Astrocyte of the hippocampus (primary cell): ENCODE results near the gene ACKR3.

Experiments used
- DNase-seq: peaks from one replicate; pipeline ENCODE4 v3.0.0; 2011; ENCODE audit warnings: low read depth, low spot score

The ACKR3 gene

DNA sequence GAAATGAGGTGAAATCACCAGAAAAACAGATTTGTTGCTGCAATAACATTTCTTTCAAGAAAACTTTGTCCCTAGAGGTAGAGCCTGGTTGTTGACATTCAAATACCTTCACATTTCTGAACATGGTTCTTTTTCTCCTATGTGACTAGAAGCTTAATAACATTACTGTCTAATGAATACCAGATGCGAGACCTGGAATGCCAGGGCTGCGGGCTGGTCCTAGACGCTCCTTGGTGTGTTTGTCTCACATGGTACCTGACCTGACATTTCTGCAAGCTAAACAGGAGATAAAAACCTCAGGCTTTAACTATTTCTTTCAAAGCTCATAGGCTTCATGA, 38.5 kb downstream of the ACKR3 start:
- no peak for DNase-seq

DNA sequence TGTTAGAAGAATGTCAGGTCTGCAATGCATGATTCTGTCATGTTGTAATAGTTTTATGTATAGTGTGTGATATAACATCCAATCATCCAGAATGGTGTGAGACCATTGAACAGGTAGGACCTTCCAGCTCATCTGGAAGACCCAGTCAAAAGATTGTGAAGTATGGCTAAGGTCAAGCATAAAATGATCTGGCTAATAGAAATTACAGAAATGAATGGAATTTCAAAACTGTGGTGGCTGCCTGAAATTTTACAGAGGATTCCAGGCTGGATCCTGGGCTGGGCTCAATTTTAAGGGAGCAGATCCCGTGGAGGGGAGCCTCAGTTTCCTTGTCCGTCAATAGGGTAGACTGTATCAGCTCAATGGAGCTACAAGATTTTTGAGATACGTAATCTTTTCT, 39.1 kb downstream of the ACKR3 start:
- DNase-seq = no peak

DNA sequence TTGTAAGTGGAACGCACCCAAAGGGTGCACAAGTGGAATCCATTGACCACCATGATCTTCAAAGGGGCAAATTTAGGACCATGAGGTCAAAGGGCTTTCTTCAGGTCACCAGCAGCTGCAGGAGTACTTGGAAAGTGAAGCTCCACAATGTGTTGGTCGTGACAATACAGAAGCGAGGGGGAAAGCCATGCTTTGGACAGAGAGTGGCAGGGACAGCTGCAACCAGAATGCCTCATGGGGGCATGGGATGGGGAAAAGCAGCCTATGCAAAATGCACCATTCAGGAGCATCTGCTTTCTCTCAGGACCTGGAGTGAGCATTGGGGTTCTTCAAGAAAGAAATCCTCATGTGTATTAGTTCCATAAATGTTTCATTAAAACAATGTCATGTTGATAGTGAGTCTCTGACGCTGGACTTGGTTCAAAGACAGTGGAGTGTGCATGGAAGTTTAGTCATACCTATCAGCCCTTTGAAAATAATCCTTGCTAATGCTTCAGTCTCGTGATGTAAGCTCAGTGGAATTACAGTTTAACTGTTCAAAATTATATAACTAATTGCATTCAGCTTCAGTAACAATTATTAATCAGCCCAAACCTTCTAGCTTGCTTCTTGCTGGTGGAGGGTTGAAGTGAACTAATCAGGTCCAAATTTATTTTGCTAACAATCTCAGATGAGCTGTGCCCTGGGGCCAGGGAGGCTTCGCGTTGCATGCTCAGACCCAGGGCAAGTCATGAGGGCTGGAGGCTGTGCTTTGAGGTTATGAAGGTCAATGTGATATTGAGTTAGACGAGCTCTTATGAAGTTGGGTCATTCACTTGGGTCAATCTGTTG, 41.6 kb downstream of the ACKR3 start:
- DNase-seq = no peak

DNA sequence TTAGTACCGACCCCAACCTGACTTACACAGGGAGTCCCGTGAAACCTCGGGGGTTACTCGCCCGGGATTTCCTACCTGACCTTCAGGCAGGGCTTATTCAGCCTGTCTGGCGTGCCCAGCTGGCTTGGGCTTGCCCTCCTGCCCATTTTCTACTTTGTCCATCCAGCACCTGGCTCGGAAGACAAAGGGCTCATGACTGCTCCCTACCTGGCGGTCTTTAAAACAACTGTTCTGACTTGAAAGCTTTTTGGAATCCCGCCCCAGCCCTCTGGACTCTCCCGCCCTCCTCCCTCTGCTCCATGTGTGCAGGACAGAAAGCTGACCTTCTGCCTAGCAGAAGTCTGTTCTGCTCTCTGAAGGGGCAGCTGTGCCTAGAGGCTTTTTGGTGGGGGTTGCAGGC, 43.1 kb downstream of the ACKR3 start:
- DNase-seq = no peak

DNA sequence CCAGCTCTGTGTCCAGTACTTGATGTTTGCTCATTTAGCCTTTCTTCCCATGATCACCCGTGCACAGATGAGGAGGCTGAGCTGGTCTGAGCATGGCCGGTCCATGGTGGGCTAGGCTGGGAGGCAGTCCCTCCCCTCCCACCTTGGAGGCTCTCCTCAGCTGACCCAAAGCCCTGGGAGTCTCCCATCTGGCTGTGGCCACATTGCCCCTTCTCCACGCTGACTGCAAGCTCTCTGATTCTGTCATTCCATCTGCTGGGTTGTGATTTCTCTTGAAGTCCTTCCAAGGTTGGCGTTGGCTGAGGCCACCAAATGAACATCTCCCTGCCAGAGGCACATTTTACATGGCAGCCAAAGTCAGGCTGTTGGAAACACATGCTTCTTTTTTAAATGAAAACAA, 44.0 kb downstream of the ACKR3 start:
- no peak for DNase-seq

DNA sequence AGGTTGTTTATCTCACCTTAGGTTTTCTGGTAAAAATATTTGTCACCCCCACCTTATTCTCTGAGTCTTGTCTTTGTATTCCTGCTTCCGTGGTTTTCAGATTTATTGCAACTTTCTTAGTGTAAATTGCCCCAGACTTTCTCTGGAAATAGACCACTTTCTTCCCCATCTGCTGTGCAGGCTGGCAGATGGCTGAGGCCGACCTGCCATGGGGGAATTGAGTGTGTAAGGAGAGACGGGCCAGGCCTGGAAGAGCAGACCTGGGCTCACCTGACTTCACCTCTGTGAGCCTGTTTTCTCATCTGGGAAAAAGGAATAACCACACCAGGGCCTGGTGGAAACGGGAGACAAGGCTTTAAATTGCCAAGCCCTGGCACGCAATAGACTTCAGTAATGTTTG, 44.9 kb downstream of the ACKR3 start:
- DNase-seq = no peak

DNA sequence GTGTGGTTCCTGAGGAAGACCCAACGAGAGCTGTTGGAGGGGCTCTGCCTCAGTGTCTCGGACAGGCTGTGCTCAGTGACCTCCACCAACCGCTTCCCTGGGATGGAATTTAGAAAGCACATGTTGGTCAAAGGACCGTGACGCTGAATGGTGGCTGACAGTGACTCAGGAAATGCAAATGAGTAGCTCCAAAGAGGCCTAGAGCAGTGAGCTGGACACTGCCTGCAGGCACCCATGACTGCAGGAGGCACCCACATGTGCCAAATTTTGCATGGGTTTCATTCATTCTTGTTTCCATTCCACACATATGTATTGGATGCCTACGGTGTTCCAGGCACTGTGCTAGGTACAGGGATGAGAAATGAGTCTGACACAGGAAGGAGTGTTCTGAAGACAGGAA, 46.4 kb downstream of the ACKR3 start:
- DNase-seq = no peak

DNA sequence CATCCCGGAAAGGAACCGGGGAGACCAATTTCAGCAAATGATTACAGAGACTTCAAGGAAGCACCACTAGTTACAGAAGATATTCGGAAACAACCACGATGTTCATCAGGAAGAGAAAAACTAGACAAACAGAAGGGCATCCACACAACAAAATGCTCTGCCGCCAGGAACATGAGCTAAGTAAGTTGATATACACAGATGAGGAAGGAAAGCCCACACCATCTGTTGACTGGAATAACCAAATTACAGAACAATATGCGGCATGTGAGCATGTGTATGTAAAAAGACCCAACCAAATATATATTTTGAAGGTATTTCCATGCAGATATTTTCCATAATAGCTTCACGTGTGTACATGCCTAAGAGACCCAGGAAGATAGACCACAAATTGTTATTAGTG, 47.0 kb downstream of the ACKR3 start:
- DNase-seq = no peak

DNA sequence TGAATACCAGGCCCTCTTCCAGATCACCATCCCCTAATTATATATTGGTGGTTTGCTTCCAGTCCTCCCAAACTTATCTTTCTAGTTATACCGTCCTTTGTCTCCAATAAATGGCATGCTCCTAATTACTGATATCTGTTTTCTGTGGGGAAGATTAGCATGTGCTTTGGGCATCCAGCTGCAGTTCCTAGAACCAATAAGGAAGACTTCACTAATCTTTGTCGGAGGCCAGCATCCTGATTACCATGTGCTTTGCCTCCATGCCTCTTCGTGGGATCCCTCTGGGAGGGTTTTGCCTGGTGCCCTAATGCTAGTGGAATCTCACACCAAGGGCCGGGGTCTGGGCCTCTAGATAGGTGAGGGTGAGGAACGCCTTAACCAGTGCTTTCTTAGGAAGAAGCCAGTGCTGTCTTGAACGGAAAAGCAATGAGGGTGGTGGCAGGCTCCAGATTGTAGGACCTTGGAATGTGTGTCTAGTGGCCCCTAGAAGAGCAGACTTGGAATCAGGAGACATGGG, 47.7 kb downstream of the ACKR3 start:
- no peak for DNase-seq

DNA sequence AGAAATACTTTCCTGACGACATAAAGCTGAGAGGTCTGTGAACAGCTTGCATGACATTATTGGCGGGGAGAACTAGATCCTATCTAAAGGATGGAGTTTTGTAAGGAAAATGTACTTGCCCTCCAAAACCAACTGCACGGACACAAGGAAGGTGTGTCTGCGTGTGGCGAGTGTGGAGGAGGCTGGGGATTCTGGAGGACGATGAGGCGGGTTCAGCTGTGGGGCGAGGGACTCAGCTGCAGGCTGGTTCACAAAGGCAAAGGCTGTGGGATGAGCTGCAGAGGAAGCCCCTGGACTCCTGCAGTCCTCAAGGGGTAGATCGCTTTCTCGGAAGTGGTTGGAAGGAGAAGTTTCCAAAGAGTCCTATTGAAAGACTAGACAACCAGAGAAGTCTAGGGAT, 48.2 kb downstream of the ACKR3 start:
- no peak for DNase-seq

DNA sequence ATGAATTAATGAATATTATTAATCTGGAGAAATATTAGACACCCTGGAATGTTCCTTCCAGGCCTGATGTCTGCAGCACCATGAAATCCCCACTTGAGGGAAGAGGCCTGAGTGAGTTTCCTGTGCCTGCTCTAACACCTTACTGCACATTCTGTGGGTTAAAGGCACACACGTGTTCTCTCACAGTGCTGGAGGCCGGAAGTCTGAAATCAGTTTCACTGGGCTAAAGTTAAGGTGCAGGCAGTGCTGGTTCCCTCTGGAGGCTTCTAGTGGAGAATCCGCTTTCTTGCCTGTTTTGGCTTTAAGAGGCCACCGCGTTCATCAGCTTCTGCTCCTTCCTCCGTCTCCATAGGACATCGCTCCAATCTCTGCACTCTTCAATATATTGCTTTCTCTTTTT, 48.7 kb downstream of the ACKR3 start:
- DNase-seq = no peak

DNA sequence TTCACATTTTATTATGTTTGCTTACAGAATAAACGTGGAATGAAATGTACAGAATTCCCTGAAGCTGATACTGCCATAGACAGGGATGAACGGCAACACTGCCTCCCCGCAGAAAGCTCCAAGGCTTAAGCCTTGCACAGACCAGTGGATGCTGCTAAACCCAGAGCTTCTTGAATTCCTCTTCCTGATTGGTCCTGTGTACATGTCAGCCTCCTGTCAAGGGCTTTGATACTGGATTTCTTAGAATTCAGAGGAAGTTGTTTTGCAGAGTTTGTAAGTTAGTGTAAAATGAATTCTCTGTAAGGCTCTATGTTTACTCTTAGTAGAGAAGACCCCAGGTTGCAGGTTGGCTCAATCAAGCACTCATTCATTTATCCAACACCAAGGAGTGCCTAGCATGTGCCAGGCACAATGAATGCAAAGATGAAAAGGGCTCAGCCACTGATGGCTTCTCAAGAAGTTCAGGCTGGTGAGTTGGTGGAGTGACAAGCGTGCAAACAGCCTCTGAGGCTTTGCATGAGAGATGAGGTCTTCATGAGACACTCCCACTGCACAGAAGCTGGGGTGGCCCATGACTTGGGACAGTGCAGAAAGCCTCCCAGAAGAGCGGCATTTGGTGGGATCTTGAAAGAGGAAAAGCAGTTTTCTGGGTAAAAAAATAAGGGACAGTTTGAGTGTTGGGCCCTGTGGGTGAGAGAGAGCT, 50.4 kb downstream of the ACKR3 start:
- DNase-seq = no peak

DNA sequence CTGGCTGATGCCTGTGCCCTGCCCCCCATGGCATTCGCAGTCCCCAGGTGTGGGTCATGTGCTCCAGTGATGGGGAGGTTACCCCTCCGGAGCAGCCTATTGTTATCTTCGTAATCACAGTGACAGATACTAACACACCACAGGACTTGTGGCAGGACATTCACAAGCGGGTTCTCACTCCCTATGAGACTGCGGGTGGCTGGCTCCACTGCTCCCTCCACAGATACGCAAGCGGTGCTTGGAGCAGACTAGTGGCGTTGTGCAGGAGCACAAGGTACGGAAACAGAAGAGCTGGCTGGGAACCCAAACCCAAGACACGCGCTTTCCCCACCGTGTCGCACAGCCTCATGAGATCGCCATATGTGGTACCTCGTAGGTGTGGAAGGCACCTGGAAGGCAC, 52.2 kb downstream of the ACKR3 start:
- DNase-seq = no peak

DNA sequence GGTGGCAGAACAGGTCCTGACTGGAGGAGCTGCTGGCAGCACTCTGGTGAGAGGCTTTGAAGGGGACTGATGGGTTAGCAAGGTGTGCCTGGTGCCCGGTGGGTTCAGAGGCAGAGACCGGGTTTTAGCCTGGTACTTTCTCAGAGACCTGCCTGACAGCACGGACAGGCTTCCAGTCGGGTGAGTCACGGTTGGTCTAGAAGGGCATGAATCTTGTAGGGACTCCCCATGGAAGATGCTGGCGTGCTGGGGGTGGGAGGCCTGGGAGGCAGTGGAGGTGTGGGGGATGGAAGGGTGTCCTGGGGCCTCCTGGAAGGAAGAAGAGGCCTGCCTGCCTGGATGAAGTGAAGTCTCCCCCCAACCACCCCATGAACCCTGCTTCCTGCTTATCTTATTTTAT, 52.6 kb downstream of the ACKR3 start:
- no peak for DNase-seq

DNA sequence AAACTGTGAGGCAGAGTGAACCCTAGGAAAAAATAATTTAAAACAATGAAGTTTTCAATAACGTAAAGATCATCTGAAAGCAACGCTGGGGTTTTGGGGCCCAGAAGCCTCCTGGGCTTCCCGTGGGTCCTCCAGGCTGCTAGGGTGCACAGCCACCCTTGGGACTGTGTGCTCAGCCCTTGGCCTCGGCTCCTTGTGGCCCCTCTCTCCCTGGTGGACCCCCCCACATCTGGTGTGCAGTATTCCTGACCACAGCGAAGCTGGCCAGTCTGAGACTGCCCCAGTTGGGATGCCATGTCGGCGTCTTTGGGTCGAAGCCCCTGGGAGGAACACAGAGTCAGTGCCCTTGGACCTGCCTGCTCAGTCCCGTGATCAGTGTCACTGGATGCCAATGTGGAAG, 53.0 kb downstream of the ACKR3 start:
- DNase-seq = no peak

DNA sequence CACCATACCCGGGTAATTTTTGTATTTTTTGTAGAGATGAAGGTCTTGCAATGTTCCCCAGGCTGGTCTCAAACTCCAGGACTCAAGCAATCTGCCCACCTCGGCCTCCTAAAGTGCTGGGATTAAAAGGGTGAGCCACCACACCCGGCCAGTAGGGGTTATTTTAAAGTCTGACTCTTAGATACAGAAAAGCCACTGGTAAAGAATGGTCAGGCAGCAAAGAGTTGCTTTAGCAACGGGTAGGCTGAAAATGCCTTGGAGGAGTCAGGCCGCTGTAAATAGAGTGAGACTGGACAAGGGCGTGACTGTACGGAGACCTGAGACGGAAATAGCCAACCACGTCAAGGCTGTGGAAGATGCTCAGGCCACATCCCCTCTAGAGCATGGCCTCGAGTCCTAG, 54.2 kb downstream of the ACKR3 start:
- no peak for DNase-seq

DNA sequence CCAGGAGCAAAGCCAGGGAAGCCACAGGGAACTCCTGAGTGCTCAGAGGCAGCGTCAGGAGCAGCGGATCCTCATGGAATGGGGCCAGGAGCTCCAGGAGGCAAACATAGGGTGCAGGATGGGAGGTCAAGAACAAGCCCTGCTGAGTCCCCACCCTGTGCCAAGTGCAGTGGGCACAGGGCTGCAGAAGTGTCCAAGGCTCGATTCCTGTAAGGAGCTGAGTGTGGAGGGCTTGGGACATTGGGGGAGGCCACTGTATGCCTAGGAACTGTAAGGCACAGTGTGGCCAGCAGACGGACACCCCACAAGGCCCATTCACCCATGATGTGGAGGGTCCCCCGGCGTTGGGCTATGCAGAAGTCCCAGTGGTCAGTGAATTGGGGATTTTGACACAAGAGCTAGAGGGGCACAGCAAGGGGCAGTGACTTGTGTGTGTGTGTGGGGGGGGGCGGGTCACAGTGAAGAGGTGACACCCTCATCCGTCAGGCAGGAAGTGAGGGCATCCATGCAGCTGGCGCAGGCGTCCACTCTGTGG, 55.6 kb downstream of the ACKR3 start:
- no peak for DNase-seq

DNA sequence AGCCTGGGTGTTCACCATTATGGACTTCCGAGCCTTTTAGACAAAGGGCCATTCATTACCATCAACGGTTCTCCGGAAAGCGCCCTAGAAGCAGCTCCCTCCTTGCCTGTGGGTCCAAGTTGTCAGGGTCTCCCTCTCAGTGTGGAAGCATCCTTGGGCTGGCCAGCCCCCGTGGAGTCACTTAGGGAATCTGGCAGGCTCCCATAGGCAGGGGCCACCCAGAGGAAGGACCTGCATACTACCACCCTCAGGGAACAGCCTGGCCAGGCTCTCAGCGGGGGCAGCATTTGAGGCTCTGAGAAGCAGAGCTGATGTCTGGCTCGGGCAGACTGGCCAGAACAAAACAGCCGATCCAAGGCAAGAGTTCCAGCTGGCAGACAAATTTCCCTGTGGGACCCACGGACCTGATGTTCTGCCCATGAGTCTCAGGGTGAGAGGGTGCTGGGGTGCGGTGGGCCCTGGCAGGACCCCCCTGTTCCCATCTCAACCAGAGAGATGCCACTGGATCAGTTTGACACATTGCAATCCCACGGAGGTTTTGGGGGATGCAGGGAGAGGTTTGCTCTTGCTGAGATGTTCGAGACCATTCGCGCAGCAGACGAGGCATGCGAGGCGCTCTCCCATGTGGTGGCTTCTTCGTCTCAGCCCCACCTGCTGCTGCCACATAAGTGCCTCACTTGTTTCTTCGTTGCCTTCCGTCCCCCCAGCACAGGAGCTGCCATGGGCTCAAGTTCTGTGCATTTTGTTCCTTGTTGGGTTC, 56.9 kb downstream of the ACKR3 start:
- DNase-seq = no peak

DNA sequence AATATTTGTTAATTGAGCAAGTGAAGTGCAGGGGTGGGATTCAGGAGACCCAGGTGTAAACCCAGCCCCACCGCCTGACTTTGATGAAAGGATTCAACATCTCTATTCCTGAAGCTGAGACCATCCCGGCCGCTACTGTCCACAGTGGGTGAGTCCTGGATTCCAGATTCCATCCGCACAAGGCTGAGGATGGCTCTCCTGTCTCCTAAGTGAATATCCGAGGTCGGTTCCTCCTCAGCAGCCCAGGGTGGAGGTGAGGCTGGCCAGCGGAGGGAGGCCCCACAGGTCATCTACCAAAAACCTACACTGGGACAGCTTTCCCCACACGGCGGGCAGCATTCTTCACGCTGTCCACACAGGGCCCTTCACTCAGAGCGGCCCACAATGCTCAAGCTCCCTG, 57.6 kb downstream of the ACKR3 start:
- no peak for DNase-seq

DNA sequence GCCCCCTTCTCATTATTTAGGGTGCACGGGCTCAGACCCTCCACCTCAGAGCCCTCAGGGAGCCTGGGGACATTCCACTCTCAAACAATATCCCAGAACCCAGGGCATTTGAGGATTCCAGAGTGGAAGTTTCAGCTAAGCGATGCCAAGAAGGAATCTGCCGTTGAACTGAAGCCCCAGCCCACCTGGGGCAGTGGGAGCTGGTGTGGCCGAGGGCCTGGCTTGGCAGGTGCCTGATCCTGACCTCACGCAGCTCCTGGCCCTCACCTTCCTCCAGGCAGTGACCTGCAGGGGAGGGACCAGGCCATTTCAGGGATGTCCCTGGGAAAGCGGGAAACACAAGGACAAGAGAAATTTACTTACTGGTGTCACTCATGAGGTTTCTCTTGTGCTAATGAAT, 58.2 kb downstream of the ACKR3 start:
- no peak for DNase-seq

DNA sequence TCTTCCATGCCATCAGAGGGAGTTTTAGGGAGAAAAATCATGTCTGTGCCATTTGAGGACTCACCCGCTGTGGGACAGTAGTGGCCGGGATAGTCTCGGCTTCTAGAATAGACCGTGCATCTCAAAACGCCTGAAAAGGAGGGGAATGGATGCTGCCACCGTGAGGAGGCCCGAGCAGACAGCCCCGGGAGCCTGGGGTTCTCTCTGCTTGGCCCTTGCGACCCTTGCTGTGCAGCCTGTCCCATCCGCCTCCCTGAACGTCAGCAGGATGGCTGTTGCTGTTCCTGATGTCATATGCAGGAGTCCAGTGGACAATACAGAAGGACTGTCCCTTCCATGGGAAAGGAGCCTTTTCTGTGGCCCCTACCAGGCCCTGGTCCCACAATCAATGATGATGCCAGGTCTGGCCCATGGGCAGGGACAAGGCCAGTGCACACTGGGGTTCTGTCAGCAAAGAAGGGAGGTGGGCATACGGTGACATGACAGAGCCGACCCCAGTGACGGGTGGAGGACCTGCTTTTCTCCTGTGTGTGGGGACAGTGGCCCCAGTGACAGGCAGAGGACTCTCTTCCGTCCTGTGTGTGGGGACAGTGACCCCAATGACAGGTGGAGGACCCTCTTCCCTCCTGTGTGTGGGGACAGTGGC, 58.8 kb downstream of the ACKR3 start:
- no peak for DNase-seq
